ENCODE measurements around the gene DNAAF5.

The DNAAF5 gene

GRCh38 chr7:828793-829561, 102.5 kb downstream of the DNAAF5 start:
- DNase-seq, result no peak
- TF ChIP-seq POLR2A (IDR thresholded peaks at IDR 0.05; ENCODE audit: low read length), result no peak
- no peak for TF ChIP-seq GATA1 (IDR thresholded peaks at IDR 0.05; ENCODE audit: low read depth, low read length)

- no peak for TF ChIP-seq POLR2A (IDR thresholded peaks at IDR 0.05; ENCODE audit: low read length)
- no peak for TF ChIP-seq GATA1 (IDR thresholded peaks at IDR 0.05; ENCODE audit: low read depth, low read length)
Observed at GRCh38 chr7:830069-830468, 103.6 kb downstream of the DNAAF5 start.

DNA sequence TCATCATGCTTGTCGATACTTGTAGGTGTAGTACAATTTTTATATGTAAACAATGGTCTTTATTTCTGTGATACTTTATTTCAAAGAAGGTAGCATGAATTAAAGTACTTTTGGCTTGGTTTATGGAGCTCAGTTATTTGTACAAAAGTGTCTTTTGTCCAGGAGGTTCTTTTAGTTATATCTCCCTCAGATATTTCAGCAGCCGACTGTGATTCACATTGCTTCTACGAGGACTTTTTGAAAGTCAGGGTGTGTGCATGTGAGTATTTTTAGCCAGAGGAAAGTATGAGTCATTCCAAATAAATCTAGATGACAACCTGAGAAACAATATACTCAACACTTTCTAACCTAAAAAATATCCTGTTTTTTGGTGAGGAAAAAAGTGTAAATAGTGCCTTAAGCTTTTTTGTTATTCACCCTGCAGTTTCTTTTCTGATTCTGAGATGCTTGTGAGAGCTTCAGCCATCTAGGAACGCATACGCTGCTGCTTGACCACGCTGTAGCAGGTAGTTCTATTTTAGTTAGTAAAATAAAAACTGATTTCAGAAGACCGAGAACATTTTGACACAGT, 105.2 kb downstream of the DNAAF5 start:
- peak; percentile 15 to 58 for DNase-seq
- no peak for TF ChIP-seq GATA1 (IDR thresholded peaks at IDR 0.05; ENCODE audit: low read depth, low read length)
- TF ChIP-seq POLR2A (IDR thresholded peaks at IDR 0.05; ENCODE audit: low read length), result no peak

More at GRCh38 chr7:830069-830468, 103.6 kb downstream of the DNAAF5 start:
- no peak for DNase-seq

GRCh38 chr7:832167-832967, 105.9 kb downstream of the DNAAF5 start, which contains the start of gene SUN1:
TSS of gene SUN1 (plus strand) at chr7:832476. CDS start at chr7:832525, 49 bp downstream.
- TF ChIP-seq POLR2A (IDR thresholded peaks at IDR 0.05; ENCODE audit: low read length) (no peak), GATA1 (IDR thresholded peaks at IDR 0.05; ENCODE audit: low read depth, low read length) (no peak)
- DNase-seq, result peak in 1 of 2 experiments; percentile 54

GRCh38 chr7:832968-833424, 106.5 kb downstream of the DNAAF5 start:
- no peak for DNase-seq
- TF ChIP-seq POLR2A (IDR thresholded peaks at IDR 0.05; ENCODE audit: low read length) (no peak), GATA1 (IDR thresholded peaks at IDR 0.05; ENCODE audit: low read depth, low read length) (no peak)

- DNase-seq, result no peak
- no peak for TF ChIP-seq GATA1 (IDR thresholded peaks at IDR 0.05; ENCODE audit: low read depth, low read length)
- TF ChIP-seq POLR2A (IDR thresholded peaks at IDR 0.05; ENCODE audit: low read length), result no peak
Observed at GRCh38 chr7:833601-834258, 107.2 kb downstream of the DNAAF5 start.

- no peak for TF ChIP-seq POLR2A (IDR thresholded peaks at IDR 0.05; ENCODE audit: low read length)
- TF ChIP-seq GATA1 (IDR thresholded peaks at IDR 0.05; ENCODE audit: low read depth, low read length), result no peak
- DNase-seq, result no peak
Observed at GRCh38 chr7:834277-834676, 107.8 kb downstream of the DNAAF5 start.

DNA sequence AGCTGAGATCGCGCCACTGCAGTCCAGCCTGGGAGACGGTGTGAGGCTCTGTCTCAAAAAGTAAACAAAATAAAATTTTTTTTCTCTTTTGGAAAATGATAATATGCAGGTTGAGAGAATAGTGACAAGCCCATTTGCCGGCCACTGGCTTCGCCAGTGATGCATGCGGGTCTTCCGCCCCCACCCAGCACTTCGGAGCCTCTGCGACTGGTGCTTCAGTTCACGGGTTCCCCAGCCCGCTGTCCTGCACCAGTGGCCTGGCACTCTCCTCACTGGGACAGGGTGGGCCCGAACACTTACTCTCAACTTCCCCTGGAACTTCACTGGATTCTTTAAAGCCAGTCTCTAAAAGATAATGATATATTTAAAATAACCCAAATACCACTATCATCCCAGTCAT, 108.5 kb downstream of the DNAAF5 start:
- TF ChIP-seq GATA1 (IDR thresholded peaks at IDR 0.05; ENCODE audit: low read depth, low read length), result no peak
- TF ChIP-seq POLR2A (IDR thresholded peaks at IDR 0.05; ENCODE audit: low read length), result no peak
- no peak for DNase-seq

GRCh38 chr7:835485-836401, 109.2 kb downstream of the DNAAF5 start:
- DNase-seq, result no peak
- TF ChIP-seq POLR2A (IDR thresholded peaks at IDR 0.05; ENCODE audit: low read length) (no peak), GATA1 (IDR thresholded peaks at IDR 0.05; ENCODE audit: low read depth, low read length) (no peak)
